Activated naive CD4-positive, alpha-beta T cell treated with anti-CD3 and anti-CD28 coated beads, Interleukin-2, amount 50 U/mL, for 72 hours (primary cell): ENCODE data around the gene ALPK1. TPM values are rescaled to one million over a fixed set of nuclear protein-coding genes. Genes with fewer than 3 reads are reported as not detected.

Experiments used
- ATAC-seq, 2 donors: fragments of 150-1000 bp; cut with Tn5 transposase; 2 replicates each; pipeline ENCODE4 v1.10.0; 2021; ENCODE audit warnings: mild to moderate bottlenecking in 2 of 2, moderate library complexity in 2 of 2
- DNase-seq, 2 donors: peaks; one replicate each; pipeline ENCODE4 v3.0.0; 2021 to 2022; ENCODE audit warnings: low spot score in 2 of 2
- H3K27ac Mint-ChIP-seq, 2 donors: one replicate each; pipeline ENCODE4 v1.8.0; 2022; ENCODE audit warnings: mild to moderate bottlenecking in 2 of 2, mixed read lengths in 2 of 2
- H3K36me3 Mint-ChIP-seq, 2 donors: one replicate each; pipeline ENCODE4 v1.8.0; 2022; ENCODE audit warnings: mixed read lengths in 2 of 2
- H3K9me3 Mint-ChIP-seq, 2 donors: one replicate each; pipeline ENCODE4 v1.8.0; 2022; ENCODE audit warnings: mixed read lengths in 2 of 2
- total RNA-seq, 2 donors: library from RNA; stranded (reverse); gene quantifications; one replicate each; pipeline ENCODE4 v1.2.3, GENCODE V29; 2022

ALPK1 gene
- total RNA-seq, 2 donors from 2014 or later, result 32.7 to 65.8 TPM

- Mint-ChIP-seq H3K27ac (no peak overlapping the region), H3K9me3 (no peaks in the 10 kb centered on the region), H3K36me3 (no peaks in the 10 kb centered on the region)
- ATAC-seq, result no peak
- no peak for DNase-seq
Measured at GRCh38 chr4:112348488-112349158, 51.5 kb downstream of the ALPK1 start.

- Mint-ChIP-seq H3K27ac (no peak overlapping the region), H3K9me3 (no peaks in the 10 kb centered on the region), H3K36me3 (peaks cover 13 to 17% of the 10 kb centered on the region in 2 donors)
- DNase-seq (no peak), ATAC-seq (no peak)
Measured at GRCh38 chr4:112352736-112353135, 55.6 kb downstream of the ALPK1 start.

- DNase-seq (no peak), ATAC-seq (no peak)
- H3K36me3 Mint-ChIP-seq, result peaks cover 13 to 23% of the 10 kb centered on the region in 2 donors
- H3K27ac Mint-ChIP-seq, result no peak overlapping the region
- H3K9me3 Mint-ChIP-seq, result peaks cover 0 to 3% of the 10 kb centered on the region in 2 donors
Measured at GRCh38 chr4:112355662-112356061, 58.5 kb downstream of the ALPK1 start.

GRCh38 chr4:112357453-112357852 is 60.3 kb downstream of the ALPK1 start:
- peaks cover 31 to 41% of the 10 kb centered on the region in 2 donors for H3K36me3 Mint-ChIP-seq
- ATAC-seq (no peak), DNase-seq (no peak)
- no peak overlapping the region for H3K27ac Mint-ChIP-seq
- H3K9me3 Mint-ChIP-seq, result peaks cover 10 to 15% of the 10 kb centered on the region in 2 donors

- DNase-seq (no peak), ATAC-seq (no peak)
- no peak overlapping the region for H3K27ac Mint-ChIP-seq
- peaks cover 12 to 17% of the 10 kb centered on the region in 2 donors for H3K9me3 Mint-ChIP-seq
- peaks cover 33 to 42% of the 10 kb centered on the region in 2 donors for H3K36me3 Mint-ChIP-seq
Measured at GRCh38 chr4:112357897-112358296, 60.7 kb downstream of the ALPK1 start.

- ATAC-seq, result no peak
Measured at GRCh38 chr4:112358415-112358814, 61.2 kb downstream of the ALPK1 start.

GRCh38 chr4:112358952-112359749 is 62.0 kb downstream of the ALPK1 start:
- Mint-ChIP-seq H3K36me3 (peaks cover 42 to 43% of the 10 kb centered on the region in 2 donors), H3K9me3 (peaks cover 20 to 27% of the 10 kb centered on the region in 2 donors), H3K27ac (no peak overlapping the region)
- DNase-seq, result no peak
- no peak for ATAC-seq

More at GRCh38 chr4:112358415-112358814, 61.2 kb downstream of the ALPK1 start:
- DNase-seq, result no peak
- no peak overlapping the region for H3K27ac Mint-ChIP-seq
- peaks cover 38 to 42% of the 10 kb centered on the region in 2 donors for H3K36me3 Mint-ChIP-seq
- H3K9me3 Mint-ChIP-seq, result peaks cover 15 to 19% of the 10 kb centered on the region in 2 donors

GRCh38 chr4:112361181-112361791 is 64.1 kb downstream of the ALPK1 start:
- Mint-ChIP-seq H3K27ac (no peak overlapping the region), H3K9me3 (peaks cover 32 to 35% of the 10 kb centered on the region in 2 donors), H3K36me3 (peaks cover 28 to 40% of the 10 kb centered on the region in 2 donors)
- DNase-seq, result no peak
- peak; percentile 47 to 64 for ATAC-seq

GRCh38 chr4:112370466-112370865 is 73.3 kb downstream of the ALPK1 start:
- H3K36me3 Mint-ChIP-seq, result no peaks in the 10 kb centered on the region
- no peak for ATAC-seq
- peaks cover under 1% of the 10 kb centered on the region in 2 donors for H3K9me3 Mint-ChIP-seq

GRCh38 chr4:112371361-112371760 is 74.2 kb downstream of the ALPK1 start:
- DNase-seq (no peak), ATAC-seq (no peak)
- H3K9me3 Mint-ChIP-seq, result no peaks in the 10 kb centered on the region
- no peaks in the 10 kb centered on the region for H3K36me3 Mint-ChIP-seq
- no peak overlapping the region for H3K27ac Mint-ChIP-seq

More at GRCh38 chr4:112370466-112370865, 73.3 kb downstream of the ALPK1 start:
- H3K27ac Mint-ChIP-seq, result no peak overlapping the region
- DNase-seq, result no peak

- peak in 1 of 2 donors; percentile 59 for ATAC-seq
- Mint-ChIP-seq H3K9me3 (no peaks in the 10 kb centered on the region), H3K36me3 (no peaks in the 10 kb centered on the region), H3K27ac (no peak overlapping the region)
- DNase-seq, result no peak
Measured at GRCh38 chr4:112374850-112375249, 77.7 kb downstream of the ALPK1 start.

- H3K9me3 Mint-ChIP-seq, result no peaks in the 10 kb centered on the region
- H3K36me3 Mint-ChIP-seq, result no peaks in the 10 kb centered on the region
- DNase-seq (no peak), ATAC-seq (no peak)
- H3K27ac Mint-ChIP-seq, result no peak overlapping the region
Measured at GRCh38 chr4:112377171-112377570, 80.0 kb downstream of the ALPK1 start.

GRCh38 chr4:112377594-112378242 is 80.5 kb downstream of the ALPK1 start:
- ATAC-seq, result no peak
- no peaks in the 10 kb centered on the region for H3K9me3 Mint-ChIP-seq
- DNase-seq, result no peak
- H3K36me3 Mint-ChIP-seq, result no peaks in the 10 kb centered on the region
- H3K27ac Mint-ChIP-seq, result no peak overlapping the region

- DNase-seq (no peak), ATAC-seq (no peak)
- H3K27ac Mint-ChIP-seq, result no peak overlapping the region
- H3K9me3 Mint-ChIP-seq, result no peaks in the 10 kb centered on the region
- no peaks in the 10 kb centered on the region for H3K36me3 Mint-ChIP-seq
Measured at GRCh38 chr4:112378243-112378620, 81.1 kb downstream of the ALPK1 start.

GRCh38 chr4:112378858-112379257 is 81.7 kb downstream of the ALPK1 start:
- no peak overlapping the region for H3K27ac Mint-ChIP-seq
- no peaks in the 10 kb centered on the region for H3K36me3 Mint-ChIP-seq
- peak in 1 of 2 donors; percentile 40 for ATAC-seq
- no peaks in the 10 kb centered on the region for H3K9me3 Mint-ChIP-seq
- DNase-seq, result no peak

GRCh38 chr4:112379306-112379705 is 82.1 kb downstream of the ALPK1 start:
- Mint-ChIP-seq H3K27ac (no peak overlapping the region), H3K36me3 (no peaks in the 10 kb centered on the region), H3K9me3 (no peaks in the 10 kb centered on the region)
- ATAC-seq (no peak), DNase-seq (no peak)
